ENCODE results near the gene PQBP1. TPM values are rescaled to one million over a fixed set of nuclear protein-coding genes. Genes with fewer than 3 reads are reported as not detected.

PQBP1 gene
- total RNA-seq, 1 experiment from 2014 or later = 133 TPM

DNA sequence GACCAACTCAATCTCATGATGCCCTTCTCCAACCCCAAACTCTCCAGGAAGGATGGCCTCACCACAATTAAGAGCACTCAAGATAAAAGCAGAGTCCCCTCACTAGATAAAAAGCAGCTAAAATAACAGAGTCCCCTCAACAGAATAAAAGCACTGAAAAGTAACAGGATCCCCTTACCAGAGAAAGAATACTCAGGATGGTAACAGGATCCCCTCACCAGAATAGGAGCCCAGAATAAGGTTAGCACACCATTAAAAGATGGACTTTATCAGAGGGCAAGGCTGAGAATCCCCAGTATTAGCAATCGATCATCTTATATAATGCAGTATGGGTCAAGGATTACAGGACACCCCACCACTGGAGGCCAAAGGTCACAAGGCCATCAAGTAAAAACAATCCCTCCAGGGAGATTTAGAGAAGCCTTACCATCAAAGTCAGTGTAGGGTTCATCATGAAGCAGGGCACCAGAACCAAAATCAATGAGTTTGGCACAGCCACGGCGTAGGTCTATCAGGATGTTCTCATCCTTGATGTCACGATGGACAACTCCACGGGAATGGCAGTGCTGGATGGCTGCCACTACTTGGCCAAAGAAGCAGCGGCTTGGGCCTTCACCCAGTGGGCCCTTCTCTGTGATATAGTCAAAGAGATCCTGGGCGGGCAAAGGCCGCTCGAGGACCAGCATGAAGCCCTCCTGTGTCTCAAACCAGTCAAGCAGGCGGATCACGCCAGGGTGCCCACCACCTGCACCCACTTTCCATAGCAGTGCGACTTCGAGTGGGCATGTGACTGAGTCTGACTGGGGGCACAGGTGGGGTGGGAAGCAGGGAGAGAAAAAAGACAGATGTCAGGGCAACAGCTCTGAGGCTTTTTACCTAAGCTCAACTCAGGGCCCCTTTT, 17.1 kb downstream of the PQBP1 start:
- ChIA-PET POLR2A (ENCODE audit: low non-redundant PET) (no interaction called here), CTCF (no interaction called here)
- peaks cover 4% of the 10 kb centered on the region for H3K4me1 ChIP-seq (ENCODE audit: insufficient read depth, low read length, poor library complexity, severe bottlenecking)
- peaks cover 8% of the 10 kb centered on the region for H3K36me3 ChIP-seq (ENCODE audit: insufficient read depth, low read length, poor library complexity, severe bottlenecking)
- no peak overlapping the region for H3K27ac ChIP-seq (ENCODE audit: low read depth, low read length, poor library complexity, severe bottlenecking)
- intact Hi-C loops (cut with micrococcal nuclease; ENCODE audit: unreplicated experiment) = loop anchor here (5.0 kb wide), 1 partner anchor 318 kb away; the partner anchor contains the start of gene WDR13
- no peaks in the 10 kb centered on the region for H3K9me3 ChIP-seq (ENCODE audit: low read depth, low read length, poor library complexity, severe bottlenecking)
- no peak for TF ChIP-seq EZH2 (IDR thresholded peaks at IDR 0.05; ENCODE audit: borderline replicate concordance, low read depth, low read length, poor library complexity, severe bottlenecking)
- TF ChIP-seq, protein P1, sequence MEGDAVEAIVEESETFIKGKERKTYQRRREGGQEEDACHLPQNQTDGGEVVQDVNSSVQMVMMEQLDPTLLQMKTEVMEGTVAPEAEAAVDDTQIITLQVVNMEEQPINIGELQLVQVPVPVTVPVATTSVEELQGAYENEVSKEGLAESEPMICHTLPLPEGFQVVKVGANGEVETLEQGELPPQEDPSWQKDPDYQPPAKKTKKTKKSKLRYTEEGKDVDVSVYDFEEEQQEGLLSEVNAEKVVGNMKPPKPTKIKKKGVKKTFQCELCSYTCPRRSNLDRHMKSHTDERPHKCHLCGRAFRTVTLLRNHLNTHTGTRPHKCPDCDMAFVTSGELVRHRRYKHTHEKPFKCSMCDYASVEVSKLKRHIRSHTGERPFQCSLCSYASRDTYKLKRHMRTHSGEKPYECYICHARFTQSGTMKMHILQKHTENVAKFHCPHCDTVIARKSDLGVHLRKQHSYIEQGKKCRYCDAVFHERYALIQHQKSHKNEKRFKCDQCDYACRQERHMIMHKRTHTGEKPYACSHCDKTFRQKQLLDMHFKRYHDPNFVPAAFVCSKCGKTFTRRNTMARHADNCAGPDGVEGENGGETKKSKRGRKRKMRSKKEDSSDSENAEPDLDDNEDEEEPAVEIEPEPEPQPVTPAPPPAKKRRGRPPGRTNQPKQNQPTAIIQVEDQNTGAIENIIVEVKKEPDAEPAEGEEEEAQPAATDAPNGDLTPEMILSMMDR (conservative IDR thresholded peaks at IDR 0.05; ENCODE audit: low read depth, low read length) = no peak
- DNase-seq (ENCODE audit: low spot score) = no peak
- no peaks in the 10 kb centered on the region for H3K27me3 ChIP-seq (replicated peaks; ENCODE audit: insufficient read depth, low read depth, low read length, poor library complexity)
- BruUV-seq (replicated peaks) = no TSS peak
- H3K4me3 ChIP-seq (ENCODE audit: low read depth, low read length, poor library complexity, severe bottlenecking) = no peak overlapping the region

DNA sequence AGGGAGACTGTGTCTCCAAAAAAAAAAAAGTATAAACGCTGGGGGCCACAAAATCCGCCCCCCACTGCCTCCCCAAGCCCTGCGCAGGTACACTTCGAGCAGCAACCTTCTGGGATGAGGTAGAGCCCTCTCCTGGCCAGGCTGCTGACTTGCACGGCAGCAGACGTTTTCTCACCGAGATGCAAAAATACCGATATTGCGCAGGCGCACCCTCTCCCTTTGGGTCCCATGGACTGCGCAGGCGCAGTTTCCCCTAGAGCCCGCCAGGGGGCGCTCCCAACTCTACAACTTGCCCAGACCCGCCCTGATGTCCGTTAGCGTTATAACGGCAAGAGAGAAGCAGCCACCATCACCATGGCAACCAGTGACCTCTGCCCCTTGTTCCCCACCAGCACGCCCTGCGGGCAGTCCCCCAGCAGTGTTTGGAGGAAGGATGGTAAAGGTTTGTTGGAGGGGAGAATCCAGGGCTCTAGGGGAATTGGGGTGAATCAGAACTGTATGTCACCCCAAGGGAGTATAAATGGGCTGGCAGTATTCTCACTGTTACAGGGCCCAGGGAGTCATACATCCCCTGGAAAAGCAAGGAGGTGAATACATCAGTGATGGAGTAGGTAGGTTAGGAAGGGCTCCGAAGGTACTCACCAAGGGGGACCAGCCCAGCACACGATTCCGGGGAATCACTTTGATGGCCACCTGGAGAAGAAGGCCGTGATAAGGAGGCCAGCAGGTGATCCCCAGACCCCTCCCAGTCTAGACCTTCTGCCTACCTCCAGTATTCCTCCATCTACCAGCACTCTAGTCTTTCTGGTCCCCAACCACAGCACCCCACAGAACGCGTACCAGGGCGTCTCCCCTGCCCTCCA, 19.6 kb downstream of the PQBP1 start:
- Histone ChIP-seq H3K27me3 (replicated peaks; ENCODE audit: insufficient read depth, low read depth, low read length, poor library complexity) (no peaks in the 10 kb centered on the region), H3K27ac (ENCODE audit: low read depth, low read length, poor library complexity, severe bottlenecking) (peak overlapping the region; percentile 16), H3K4me3 (ENCODE audit: low read depth, low read length, poor library complexity, severe bottlenecking) (peak overlapping the region; percentile 69), H3K9me3 (ENCODE audit: low read depth, low read length, poor library complexity, severe bottlenecking) (no peaks in the 10 kb centered on the region), H3K4me1 (ENCODE audit: insufficient read depth, low read length, poor library complexity, severe bottlenecking) (peaks cover 4% of the 10 kb centered on the region), H3K36me3 (ENCODE audit: insufficient read depth, low read length, poor library complexity, severe bottlenecking) (peaks cover 8% of the 10 kb centered on the region)
- TF ChIP-seq EZH2 (IDR thresholded peaks at IDR 0.05; ENCODE audit: borderline replicate concordance, low read depth, low read length, poor library complexity, severe bottlenecking) = no peak
- TF ChIP-seq, protein P1 (conservative IDR thresholded peaks at IDR 0.05; ENCODE audit: low read depth, low read length) = peak; percentile 97
- intact Hi-C loops (cut with micrococcal nuclease; ENCODE audit: unreplicated experiment) = loop anchor here (1.0 to 5.0 kb wide), 2 partner anchors 126 to 320 kb away; partner anchors contain the start of genes TFE3 and WDR13
- no TSS peak for BruUV-seq (replicated peaks)
- DNase-seq (ENCODE audit: low spot score) = peak; percentile 90
- CTCF ChIA-PET = no interaction called here
- POLR2A ChIA-PET (ENCODE audit: low non-redundant PET) = no interaction called here

DNA sequence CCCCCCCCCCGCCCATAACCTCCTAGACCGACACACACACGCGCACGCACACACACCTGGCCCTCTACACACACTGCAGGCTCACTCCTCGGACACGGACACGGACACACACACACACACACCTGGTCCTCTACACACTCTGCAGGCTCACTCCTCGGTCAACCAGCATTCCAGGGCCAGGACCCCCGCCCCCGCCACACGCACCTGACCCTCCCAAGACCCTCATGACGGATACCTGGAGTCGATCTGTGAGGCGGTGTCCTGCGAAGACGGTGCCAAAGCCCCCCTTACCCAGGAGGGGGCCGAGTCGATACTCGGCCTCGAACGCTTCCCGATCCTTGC, 20.5 kb downstream of the PQBP1 start:
- TF ChIP-seq, protein P1 (conservative IDR thresholded peaks at IDR 0.05; ENCODE audit: low read depth, low read length) = no peak
- TF ChIP-seq EZH2 (IDR thresholded peaks at IDR 0.05; ENCODE audit: borderline replicate concordance, low read depth, low read length, poor library complexity, severe bottlenecking) = no peak
- Histone ChIP-seq H3K27me3 (replicated peaks; ENCODE audit: insufficient read depth, low read depth, low read length, poor library complexity) (no peaks in the 10 kb centered on the region), H3K9me3 (ENCODE audit: low read depth, low read length, poor library complexity, severe bottlenecking) (no peaks in the 10 kb centered on the region), H3K36me3 (ENCODE audit: insufficient read depth, low read length, poor library complexity, severe bottlenecking) (peaks cover 8% of the 10 kb centered on the region), H3K4me3 (ENCODE audit: low read depth, low read length, poor library complexity, severe bottlenecking) (peak overlapping the region; percentile 69), H3K27ac (ENCODE audit: low read depth, low read length, poor library complexity, severe bottlenecking) (peak overlapping the region; percentile 81), H3K4me1 (ENCODE audit: insufficient read depth, low read length, poor library complexity, severe bottlenecking) (peaks cover 4% of the 10 kb centered on the region)
- DNase-seq (ENCODE audit: low spot score) = no peak
- ChIA-PET CTCF (no interaction called here), POLR2A (ENCODE audit: low non-redundant PET) (no interaction called here)
- no TSS peak for BruUV-seq (replicated peaks)
- intact Hi-C loops (cut with micrococcal nuclease; ENCODE audit: unreplicated experiment) = loop anchor here (5.0 kb wide), 1 partner anchor 321 kb away; the partner anchor contains the start of gene WDR13
